GM18517 (cell line): Measurements from ENCODE around the gene ZNF32.
"Not testable (repeated sequence)": the region's sequence is repeated elsewhere in the genome, so short reads cannot be mapped to it uniquely, and the experiment has no call there.

Source experiments
- ATAC-seq: cut with Tn5 transposase; IDR thresholded peaks from one replicate; pipeline ENCODE4 v1.9.1; 2021; ENCODE audit warnings: mild to moderate bottlenecking, moderate library complexity; ENCODE audit not compliant: unreplicated experiment

Gene ZNF32

GRCh38 chr10:43635816-43636215 is 12.9 kb downstream of the ZNF32 start:
- ATAC-seq: not testable (repeated sequence)

- ATAC-seq: no peak
Observed at GRCh38 chr10:43628956-43629355, 19.7 kb downstream of the ZNF32 start.

- no peak for ATAC-seq
Observed at GRCh38 chr10:43627942-43628341, 20.7 kb downstream of the ZNF32 start.

- no peak for ATAC-seq
Observed at GRCh38 chr10:43623351-43623750, 25.3 kb downstream of the ZNF32 start.

GRCh38 chr10:43622038-43622437 is 26.6 kb downstream of the ZNF32 start:
- no peak for ATAC-seq

DNA sequence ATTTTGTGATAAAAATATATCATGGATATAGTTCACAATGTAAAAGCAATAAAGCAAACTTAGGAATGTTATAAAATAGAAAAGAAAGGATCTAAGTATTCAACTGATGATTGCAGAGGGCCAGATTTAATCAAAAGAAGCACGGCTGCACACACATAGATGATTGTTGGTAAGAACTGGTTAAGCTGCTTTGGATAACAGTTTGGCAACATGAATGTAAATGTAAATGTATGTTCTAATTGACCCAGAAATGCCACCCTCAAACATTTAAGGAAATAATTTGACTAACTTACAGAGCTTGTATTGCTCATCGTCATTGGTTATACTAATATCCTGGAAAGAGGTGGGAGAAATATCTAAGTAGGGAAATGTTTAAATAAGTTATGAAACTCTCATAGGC is 29.3 kb downstream of the ZNF32 start:
- ATAC-seq: no peak

GRCh38 chr10:43616697-43617370 is 31.8 kb downstream of the ZNF32 start:
- ATAC-seq: no peak

GRCh38 chr10:43610636-43611035 is 38.0 kb downstream of the ZNF32 start:
- ATAC-seq: no peak

- no peak for ATAC-seq
Observed at GRCh38 chr10:43607199-43607573, 41.5 kb downstream of the ZNF32 start.

GRCh38 chr10:43606323-43607198 is 42.1 kb downstream of the ZNF32 start, which contains the start of gene ZNF485:
Gene ZNF485 (plus strand): TSS chr10:43606438. CDS start chr10:43607051, 613 bp downstream.
- peak; percentile 94 for ATAC-seq

GRCh38 chr10:43605850-43606322 is 42.8 kb downstream of the ZNF32 start:
- peak; percentile 21 for ATAC-seq

DNA sequence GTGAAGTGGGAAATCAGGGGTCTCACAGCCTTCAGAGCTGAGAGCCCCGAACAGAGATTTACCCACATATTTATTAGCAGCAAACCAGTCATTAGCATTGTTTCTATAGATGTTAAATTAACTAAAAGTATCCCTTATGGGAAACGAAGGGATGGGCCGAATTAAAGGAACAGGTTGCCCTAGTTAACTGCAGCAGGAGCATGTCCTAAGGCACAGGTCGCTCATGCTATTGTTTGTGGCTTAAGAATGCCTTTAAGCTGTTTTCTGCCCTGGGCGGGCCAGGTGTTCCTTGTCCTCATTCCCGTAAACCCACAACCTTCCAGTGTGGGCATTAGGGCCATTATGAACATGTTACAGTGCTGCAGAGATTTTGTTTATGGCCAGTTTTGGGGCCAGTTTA is 47.1 kb downstream of the ZNF32 start:
- ATAC-seq: not testable (repeated sequence)

DNA sequence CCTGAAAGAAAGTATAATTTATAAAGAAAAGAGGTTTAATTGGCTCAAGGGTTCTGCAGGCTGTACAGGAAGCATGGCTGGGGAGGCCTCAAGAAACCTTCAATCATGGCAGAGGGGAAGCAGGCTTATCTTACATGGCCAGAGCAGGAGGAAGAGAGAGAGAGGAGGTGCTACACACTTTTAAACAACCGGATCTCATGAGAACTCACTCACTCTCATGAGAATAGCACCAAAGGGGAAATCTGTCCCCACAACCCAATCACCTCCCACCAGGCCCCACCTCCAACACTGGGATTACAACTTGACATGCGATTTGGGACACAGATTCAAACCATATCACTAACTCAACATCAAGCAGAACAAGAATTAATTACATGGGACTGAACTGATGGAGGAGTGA is 49.3 kb downstream of the ZNF32 start:
- no peak for ATAC-seq

- ATAC-seq: no peak
Observed at GRCh38 chr10:43598446-43598845, 50.2 kb downstream of the ZNF32 start.

GRCh38 chr10:43596546-43596945 is 52.1 kb downstream of the ZNF32 start:
- no peak for ATAC-seq

DNA sequence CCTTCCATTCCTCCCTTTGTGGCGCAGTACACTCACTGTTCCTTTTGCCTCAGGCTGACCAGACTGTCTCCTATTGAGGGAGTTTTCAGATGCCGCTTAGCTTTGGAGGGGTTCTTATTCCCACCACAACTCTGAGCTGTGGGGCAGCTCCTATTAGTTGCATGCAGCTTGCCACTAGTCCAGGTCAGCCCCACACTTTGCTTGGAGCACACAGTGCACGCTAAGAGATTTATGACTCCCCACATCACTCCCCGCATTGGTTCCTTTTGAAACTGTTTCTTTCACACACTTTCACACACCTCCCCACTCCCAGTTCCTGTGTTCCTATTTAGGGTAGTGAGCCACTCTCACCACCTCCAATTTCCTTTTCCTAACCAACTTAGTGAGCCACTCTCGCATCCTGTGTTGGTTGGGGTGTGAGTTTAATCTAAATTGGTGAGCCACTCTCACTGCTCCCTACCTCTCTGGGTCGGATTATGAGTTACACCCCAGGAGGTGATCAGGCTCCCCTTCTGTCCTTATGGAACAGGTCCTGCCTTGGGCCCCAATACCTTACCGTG is 52.9 kb downstream of the ZNF32 start:
- no peak for ATAC-seq

DNA sequence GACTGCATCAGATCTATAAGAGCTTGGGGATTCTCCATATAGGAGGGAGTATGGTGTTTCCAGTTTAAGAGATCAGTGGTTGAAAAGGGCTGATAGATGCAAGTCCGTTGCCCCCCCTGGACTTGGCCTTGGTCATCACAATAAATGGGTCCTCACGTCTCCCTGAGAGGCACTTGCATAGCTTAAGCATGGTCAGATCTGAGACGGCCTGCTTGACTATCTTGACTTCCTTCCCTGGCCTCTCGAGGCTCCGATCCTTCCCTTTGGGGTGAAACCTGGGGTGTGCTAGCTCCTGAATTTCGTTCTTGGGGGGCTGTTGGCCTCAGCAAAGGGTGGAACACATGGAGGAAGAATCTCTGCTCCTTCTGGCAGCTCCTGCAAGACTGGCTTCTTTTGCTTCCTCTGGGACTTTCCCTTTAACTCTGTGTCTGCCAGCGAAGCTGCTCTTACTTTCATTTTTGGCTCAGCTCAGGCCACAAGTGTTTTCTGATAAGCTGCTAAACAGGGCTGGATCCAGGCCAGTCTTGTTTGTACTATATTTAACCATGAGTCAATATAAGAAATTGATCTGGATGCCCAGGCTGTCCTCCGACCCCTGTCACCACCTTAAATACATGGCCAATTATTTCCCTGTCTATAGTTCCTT is 53.6 kb downstream of the ZNF32 start:
- peak; percentile 99 for ATAC-seq
